Measurements from ENCODE around the gene MRC1. TPM values are rescaled to one million over a fixed set of nuclear protein-coding genes. Genes with fewer than 3 reads are reported as not detected.

Gene MRC1
- total RNA-seq, 1 donor from 2014 or later = 156 TPM

GRCh38 chr10:17848646-17849045 lies 39.5 kb downstream of the MRC1 start:
- no peak for DNase-seq

GRCh38 chr10:17850501-17850900 lies 41.4 kb downstream of the MRC1 start:
- peak; percentile 56 for DNase-seq

DNA sequence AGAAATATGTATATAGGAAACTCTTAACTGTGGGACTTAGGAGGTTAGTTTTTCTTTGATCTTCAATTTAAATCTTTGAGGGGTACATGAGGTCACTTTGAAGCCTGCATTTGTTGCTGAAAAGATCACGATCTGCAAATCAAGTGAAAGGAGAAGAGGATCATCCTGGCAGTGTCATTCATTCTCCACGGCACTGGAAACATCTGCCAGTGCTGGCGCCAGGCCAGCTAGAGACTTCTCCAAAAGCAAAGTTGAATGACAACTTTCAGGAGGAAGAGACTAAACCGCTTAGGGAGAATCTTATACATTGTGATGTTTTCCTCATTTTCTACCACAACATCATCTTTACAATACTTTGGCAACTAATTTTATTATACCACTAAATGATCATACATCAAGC lies 42.5 kb downstream of the MRC1 start:
- DNase-seq = peak; percentile 41

DNA sequence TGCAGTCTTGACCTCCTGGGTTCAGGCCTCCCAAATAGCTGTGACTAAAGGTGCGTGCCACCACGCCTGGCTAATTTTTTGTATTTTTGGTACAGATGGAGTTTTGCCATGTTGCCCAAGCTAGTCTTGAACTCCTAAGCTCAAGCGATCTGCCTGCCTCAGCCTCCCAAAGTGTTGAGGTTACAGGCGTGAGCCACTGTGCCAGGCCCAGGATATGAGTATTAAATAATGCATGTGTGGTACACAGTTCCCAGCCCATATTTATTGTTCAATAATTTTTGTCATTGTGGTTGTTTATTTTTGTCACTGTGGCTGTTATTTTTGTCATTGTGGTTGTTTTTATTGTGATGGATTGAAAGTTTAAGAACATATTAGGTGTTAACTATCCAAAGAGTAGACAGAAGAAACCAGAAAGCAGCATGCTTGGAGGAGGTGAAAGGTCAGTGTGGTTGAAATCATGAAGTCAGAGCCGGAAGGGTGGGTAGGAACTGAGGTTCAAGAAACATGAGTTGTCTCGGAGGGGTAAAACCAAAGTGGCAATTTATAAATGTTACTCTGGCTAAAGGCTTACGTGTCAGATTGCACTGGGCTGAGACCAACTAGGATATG lies 45.0 kb downstream of the MRC1 start:
- DNase-seq = no peak

GRCh38 chr10:17857040-17857439 lies 47.9 kb downstream of the MRC1 start:
- no peak for DNase-seq

- DNase-seq = no peak
These were observed 50.5 kb downstream of the MRC1 start for GRCh38 chr10:17859492-17860156.

DNA sequence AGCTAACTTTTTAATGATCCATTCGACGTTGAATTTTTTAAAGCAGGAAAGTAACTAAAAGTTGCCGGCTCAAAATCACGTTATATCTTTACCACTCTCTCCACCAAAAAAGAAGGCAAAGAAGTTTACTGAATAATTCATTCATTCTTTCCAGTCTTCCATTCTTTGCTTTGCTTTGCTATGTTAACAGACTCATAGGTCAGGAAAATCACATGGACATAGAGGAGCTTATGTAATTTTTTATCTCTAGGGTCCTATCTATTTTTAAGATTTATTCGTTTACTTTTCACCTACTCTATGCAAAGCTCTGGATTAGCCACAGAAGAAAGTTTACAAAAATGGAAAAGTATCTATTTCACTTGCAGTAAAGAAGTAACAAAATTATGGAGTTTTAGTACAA lies 52.6 kb downstream of the MRC1 start:
- DNase-seq = no peak

DNA sequence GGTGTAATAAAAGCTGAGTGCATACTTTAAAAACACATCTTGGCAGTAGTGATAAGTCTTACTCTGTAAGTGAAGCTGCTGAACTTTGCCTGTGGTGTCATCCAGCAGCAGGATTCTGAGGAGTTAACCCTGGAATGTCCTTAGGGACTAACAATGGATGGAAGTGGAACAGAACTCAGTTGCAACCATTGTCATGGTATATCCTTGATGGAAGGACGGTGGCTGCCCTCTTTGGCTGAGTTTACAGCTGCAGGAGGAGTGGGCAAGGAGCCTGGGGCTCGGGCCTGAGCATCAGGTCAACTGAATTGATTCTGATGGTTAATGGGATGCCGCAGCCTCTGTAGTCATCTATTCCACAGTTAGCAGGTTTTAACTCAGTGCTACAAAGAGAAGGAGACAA lies 56.2 kb downstream of the MRC1 start:
- DNase-seq = no peak

- DNase-seq = no peak
These were observed 57.2 kb downstream of the MRC1 start for GRCh38 chr10:17866346-17866745.

- no peak for DNase-seq
These were observed 57.9 kb downstream of the MRC1 start for GRCh38 chr10:17867056-17867455.

- DNase-seq = no peak
These were observed 61.9 kb downstream of the MRC1 start for GRCh38 chr10:17871036-17871435.

GRCh38 chr10:17872191-17873091 lies 63.3 kb downstream of the MRC1 start:
- peak; percentile 78 for DNase-seq

DNA sequence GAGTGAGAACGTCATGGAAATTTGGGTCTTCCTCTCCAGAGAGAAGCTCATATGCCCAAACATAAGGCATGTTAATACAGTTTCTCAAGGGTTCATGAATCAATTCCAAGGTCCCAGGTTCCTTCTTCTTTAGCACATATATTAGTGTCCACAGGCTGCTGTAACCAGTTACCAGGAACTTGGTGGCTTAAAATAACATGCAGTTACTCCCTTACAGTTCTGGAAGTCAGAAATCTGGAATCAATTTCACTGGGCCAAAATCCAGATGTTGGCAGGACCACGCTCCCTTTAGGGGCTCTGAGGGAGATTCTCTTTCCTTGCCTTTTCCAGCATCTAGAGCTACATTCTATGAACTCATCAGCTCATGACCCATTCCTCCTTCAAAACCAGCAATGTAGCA lies 64.8 kb downstream of the MRC1 start:
- no peak for DNase-seq

GRCh38 chr10:17877121-17877520 lies 68.0 kb downstream of the MRC1 start:
- no peak for DNase-seq

- DNase-seq = no peak
These were observed 69.7 kb downstream of the MRC1 start for GRCh38 chr10:17878896-17879295.

DNA sequence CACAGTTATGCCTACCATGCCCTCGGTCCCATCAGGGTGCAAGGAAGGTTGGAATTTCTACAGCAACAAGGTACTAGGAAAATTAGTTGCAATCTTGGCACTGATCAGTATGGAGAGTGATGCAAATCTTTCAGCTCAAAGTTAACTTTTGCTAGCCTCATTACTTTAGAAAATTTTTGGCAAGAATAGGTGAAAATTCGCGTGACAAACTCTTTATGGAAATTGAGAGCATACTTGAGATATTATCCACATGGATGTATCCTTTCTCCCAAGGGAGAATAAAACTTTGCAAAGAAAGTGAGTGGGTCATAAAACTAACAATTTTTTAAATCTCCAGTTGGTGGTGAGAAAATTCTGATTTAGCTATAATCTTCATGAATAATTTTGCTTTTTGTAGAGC lies 71.5 kb downstream of the MRC1 start:
- no peak for DNase-seq

DNA sequence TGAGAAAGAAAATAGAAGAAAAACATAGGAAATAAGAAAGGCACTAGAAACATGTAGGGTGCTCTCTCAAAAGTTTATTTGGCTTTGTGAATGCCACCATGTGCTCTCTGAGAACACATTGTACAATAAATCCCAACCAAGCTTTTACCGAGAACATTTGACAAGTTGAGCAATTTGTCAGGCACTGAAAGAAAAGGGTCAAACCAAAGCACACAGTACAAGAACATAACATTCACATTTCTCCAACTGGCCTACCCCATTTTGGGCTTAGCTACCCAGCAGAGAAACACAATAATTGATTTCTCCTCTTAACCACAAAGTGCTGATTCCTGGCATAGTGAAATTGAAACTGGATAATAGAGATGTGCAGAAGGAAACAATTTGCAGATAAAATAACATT lies 73.4 kb downstream of the MRC1 start:
- no peak for DNase-seq

GRCh38 chr10:17883621-17884020 lies 74.5 kb downstream of the MRC1 start:
- DNase-seq = no peak

DNA sequence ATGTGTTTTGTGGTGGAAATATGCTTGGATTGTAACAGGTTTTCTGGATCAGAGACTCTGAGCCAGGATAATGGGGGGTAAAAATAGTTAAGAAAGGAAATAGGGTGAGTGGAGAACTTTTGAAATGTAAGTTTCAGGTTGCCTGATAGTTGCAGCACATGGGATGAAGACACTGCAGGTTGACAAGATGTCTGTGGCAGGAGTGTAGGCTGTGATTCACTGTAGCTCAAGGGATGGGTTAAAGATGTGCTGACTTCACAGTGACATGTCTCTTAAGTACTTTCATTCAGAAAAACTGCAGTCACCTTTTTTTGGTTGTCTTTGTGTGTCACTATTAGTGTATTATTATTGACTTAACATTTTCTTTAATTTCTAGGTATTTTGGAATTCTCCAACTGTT lies 79.0 kb downstream of the MRC1 start:
- no peak for DNase-seq

DNA sequence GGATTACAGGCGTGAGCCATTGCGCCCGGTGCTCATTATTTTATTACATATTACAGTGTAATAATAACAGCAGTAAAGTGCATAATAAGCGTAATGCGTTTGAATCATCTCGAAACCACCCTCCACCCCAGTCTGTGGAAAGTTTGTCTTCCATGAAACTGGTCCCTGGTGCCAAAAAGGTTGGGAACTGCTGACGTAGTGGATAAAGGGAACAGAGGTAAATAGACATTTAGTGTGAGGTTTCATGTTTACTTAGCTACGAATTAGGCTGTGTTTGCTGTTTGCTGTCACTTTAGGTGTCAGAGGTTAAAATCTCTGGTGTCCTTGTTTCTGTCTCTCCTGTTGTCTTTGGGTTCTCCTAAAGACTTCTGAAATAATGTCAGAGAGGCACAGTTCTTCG lies 82.3 kb downstream of the MRC1 start:
- DNase-seq = no peak

- DNase-seq = no peak
These were observed 95.4 kb downstream of the MRC1 start for GRCh38 chr10:17904564-17904963.

GRCh38 chr10:17905491-17905890 lies 96.3 kb downstream of the MRC1 start:
- DNase-seq = no peak

DNA sequence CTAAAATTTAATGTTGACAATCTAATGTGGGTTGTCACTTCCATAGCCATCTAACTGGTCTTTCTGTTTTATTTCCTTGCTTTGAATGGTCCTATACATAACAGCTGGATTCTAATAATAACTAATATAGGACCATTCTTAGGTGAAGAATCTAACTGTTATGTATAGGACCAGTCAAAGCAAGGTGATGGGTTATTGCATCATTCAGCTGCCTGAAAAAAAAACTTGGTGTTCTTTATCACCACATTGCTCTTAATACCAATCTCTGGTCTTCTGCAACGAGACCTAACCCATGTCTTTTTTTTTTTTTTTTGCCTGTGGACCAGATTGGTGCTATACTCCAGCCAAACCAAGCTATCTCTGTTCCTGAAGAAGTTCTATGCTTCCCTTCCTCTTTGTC lies 96.9 kb downstream of the MRC1 start:
- DNase-seq = no peak

GRCh38 chr10:17907641-17908040 lies 98.5 kb downstream of the MRC1 start:
- no peak for DNase-seq

Measured in dermis blood vessel endothelial cell (primary cell).